GM21423 (cell line): ENCODE data around the gene GLS2.
"Not testable (repeated sequence)": the region's sequence is repeated elsewhere in the genome, so short reads cannot be mapped to it uniquely, and the experiment has no call there.

Experiments used
- ATAC-seq: cut with Tn5 transposase; IDR thresholded peaks from one replicate; pipeline ENCODE4 v1.9.1; 2021; ENCODE audit warnings: mild to moderate bottlenecking, moderate library complexity; ENCODE audit not compliant: unreplicated experiment

Gene GLS2

GRCh38 chr12:56448860-56449621 lies 38.9 kb downstream of the GLS2 start, which contains the start of gene TIMELESS:
Gene TIMELESS (minus strand): TSS chr12:56449426. CDS start chr12:56434170, 15,256 bp downstream.
- peak; percentile 94 for ATAC-seq

- not testable (repeated sequence) for ATAC-seq
These were observed 44.8 kb downstream of the GLS2 start for GRCh38 chr12:56443208-56443607.

DNA sequence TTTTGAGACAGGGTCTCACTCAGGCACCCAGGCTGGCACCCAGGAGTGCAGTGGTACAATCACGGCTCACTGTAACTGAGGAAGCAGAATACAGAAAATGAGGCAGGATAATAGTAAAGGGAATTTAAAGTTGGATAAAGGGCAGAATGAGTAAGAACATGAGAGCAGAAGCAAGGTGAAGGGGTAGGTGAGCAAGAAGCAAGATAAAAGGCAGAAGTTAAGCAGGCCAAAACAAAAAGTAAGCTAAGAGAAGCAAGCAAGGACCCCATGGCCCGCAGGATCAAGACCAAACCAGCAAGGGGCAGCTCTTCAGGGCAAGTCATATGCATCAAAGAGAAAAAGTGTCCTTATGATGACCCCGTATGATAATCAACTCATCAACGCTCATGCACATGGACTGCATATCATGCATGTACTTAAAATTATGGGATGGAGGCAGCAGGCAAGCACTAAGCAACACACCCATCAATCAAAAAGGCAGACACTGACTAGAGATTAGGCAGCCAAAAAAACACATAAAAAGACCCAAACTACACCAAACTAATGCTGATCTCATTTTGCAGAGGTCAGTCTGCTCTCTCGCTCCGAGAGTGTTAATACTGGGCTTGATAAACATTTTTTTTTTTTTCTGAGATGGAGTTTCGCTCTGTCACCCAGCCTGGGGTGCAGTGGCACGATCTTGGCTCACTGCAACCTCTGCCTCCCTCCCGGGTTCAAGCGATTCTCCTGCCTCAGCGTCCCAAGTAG lies 50.4 kb downstream of the GLS2 start:
- ATAC-seq: no peak

GRCh38 chr12:56434828-56435227 lies 53.1 kb downstream of the GLS2 start:
- no peak for ATAC-seq

DNA sequence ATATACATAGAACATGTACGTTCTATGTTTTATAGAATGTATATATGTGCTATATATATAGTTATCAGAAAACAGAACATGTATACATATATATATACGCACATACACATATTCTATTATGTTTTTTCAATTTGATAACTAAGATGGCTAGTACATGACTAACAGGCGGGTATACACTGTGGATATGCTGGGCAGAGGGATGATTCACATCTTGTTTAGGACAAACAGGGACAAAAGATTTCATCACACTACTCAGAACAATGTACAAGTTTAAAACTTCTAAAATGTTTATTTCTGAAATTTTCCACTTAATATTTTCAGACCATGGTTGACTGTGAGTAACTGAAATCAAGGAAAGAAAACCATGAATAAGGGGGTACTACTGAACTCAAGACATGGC lies 56.1 kb downstream of the GLS2 start:
- no peak for ATAC-seq

GRCh38 chr12:56431288-56431687 lies 56.7 kb downstream of the GLS2 start:
- no peak for ATAC-seq

DNA sequence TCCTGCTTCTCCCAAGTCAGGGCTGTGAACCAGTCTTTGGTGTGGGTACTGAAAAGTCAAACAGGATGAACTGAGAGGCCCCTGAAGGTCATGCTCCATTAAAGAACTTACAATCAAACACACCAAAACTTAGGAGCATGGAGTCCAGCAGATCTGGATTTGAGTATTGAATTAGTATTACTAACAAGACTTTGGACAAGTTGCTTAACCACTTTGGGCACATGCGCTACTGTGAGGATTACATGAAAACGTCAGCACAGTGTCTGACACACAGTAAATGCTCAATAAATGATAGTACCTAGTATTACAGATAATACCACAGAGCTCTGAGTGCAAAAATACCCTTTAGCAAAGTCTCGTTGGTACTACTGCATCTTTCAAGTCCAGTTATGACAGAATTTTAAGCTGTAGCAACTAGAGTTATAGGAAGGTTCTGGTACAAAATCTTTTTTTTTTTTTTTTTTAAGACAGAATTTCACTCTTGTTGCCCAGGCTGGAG lies 62.0 kb downstream of the GLS2 start:
- ATAC-seq: no peak

DNA sequence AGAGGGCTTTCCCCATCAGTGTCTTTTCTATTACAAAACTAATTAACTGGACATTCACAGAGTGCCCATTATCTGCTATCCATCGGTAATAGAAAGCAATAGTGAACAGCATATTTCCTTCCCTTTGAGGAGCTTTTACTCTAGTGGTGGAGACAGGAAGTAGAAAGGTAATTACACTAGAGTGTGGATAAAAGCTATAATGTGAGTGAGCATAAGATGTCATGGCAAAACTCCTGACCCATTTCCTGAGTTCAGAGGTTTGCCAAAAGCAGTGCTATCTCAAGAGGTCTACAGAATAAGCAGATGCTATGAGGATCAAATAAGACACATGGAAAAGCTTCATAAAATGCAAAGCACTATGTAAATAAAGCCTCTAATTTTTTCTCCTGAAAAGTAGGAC lies 62.8 kb downstream of the GLS2 start:
- no peak for ATAC-seq
